H1 (cell line): ENCODE results near the gene FGGY. TPM values are rescaled to one million over a fixed set of nuclear protein-coding genes. Genes with fewer than 3 reads are reported as not detected.

ENCODE experiments used
- CTCF ChIA-PET: fragments of 300-600 bp; sonication (Branson Sonifier 250); formaldehyde crosslinking; loops from one replicate; lab custom pipeline; 2021; ENCODE audit not compliant: partially characterized antibody; lab: Charles Lee
- POLR2A ChIA-PET: fragments of 300-600 bp; sonication (Branson Sonifier 250); formaldehyde crosslinking; loops from one replicate; lab custom pipeline; 2021; ENCODE audit warnings: inconsistent platforms; ENCODE audit not compliant: partially characterized antibody; lab: Charles Lee
- DNase-seq, 2 experiments: peaks; one replicate each; pipeline versions ENCODE4 v3.0.0 to v3.0.0-alpha.2; 2010 to 2022; ENCODE audit warnings: low spot score in 2 of 2, low read depth in 1 of 2, mixed read lengths in 1 of 2
- FAIRE-seq: peaks from 2 replicates; lab custom pipeline; 2011; peaks lifted over from hg19 to GRCh38; lab: Jason Lieb, UNC
- H2AFZ ChIP-seq: 2 replicates; pipeline ENCODE4 v1.8.1; 2012; ENCODE audit warnings: low read length, inconsistent platforms
- H2AK5ac ChIP-seq: 2 replicates; pipeline ENCODE4 v1.6.1; 2013; ENCODE audit warnings: low read depth, low read length
- H2BK120ac ChIP-seq: replicated peaks from 2 replicates; pipeline ENCODE3; 2013; ENCODE audit warnings: low read depth, low read length, inconsistent platforms
- H2BK12ac ChIP-seq: 2 replicates; pipeline ENCODE4 v1.6.1; 2013; ENCODE audit warnings: low read depth, low read length
- H2BK15ac ChIP-seq: 2 replicates; pipeline ENCODE4 v1.6.1; 2013; ENCODE audit warnings: low read length
- H2BK20ac ChIP-seq: 2 replicates; pipeline ENCODE4 v1.6.1; 2013; ENCODE audit warnings: low read length
- H2BK5ac ChIP-seq: 2 replicates; pipeline ENCODE4 v1.6.1; 2013; ENCODE audit warnings: low read depth, low read length
- H3K14ac ChIP-seq: 2 replicates; pipeline ENCODE4 v1.6.1; 2013; ENCODE audit warnings: inconsistent platforms; ENCODE audit not compliant: insufficient read length
- H3K18ac ChIP-seq: 2 replicates; pipeline ENCODE4 v1.6.1; 2013; ENCODE audit warnings: low read length; ENCODE audit errors: extremely low read depth
- H3K23ac ChIP-seq: 2 replicates; pipeline ENCODE4 v1.6.1; 2013; ENCODE audit warnings: inconsistent platforms; ENCODE audit not compliant: insufficient read length
- H3K23me2 ChIP-seq: 2 replicates; pipeline ENCODE4 v1.6.1; 2013; ENCODE audit warnings: low read depth, low read length
- H3K27ac ChIP-seq: 2 replicates; pipeline ENCODE4 v1.6.1; 2011; ENCODE audit warnings: low read depth, low read length, inconsistent platforms
- H3K27me3 ChIP-seq, 4 experiments: replicated peaks in 1 of 4; 1 replicate in 1 of 4; 2 replicates in 3 of 4; pipeline versions ENCODE4 v1.6.1 to v1.8.1; 2011 to 2013; ENCODE audit warnings: low read length in 3 of 4, mild to moderate bottlenecking in 3 of 4, inconsistent platforms in 2 of 4, mixed read lengths in 2 of 4, moderate library complexity in 1 of 4; ENCODE audit not compliant: control insufficient read depth in 3 of 4, insufficient read depth in 3 of 4; ENCODE audit errors: extremely low read depth in 1 of 4
- H3K36me3 ChIP-seq, 4 experiments: 2 replicates each; pipeline versions ENCODE4 v1.6.1 to v1.8.1; 2011 to 2013; ENCODE audit warnings: mild to moderate bottlenecking in 4 of 4, low read length in 3 of 4, moderate library complexity in 2 of 4, control low read depth in 1 of 4, inconsistent platforms in 1 of 4; ENCODE audit not compliant: insufficient read depth in 4 of 4, control insufficient read depth in 2 of 4
- H3K4ac ChIP-seq: replicated peaks from 2 replicates; pipeline ENCODE3; 2013; ENCODE audit warnings: low read length, low read depth, mixed read lengths, inconsistent platforms; ENCODE audit not compliant: insufficient read length
- H3K4me1 ChIP-seq, 4 experiments: replicated peaks in 1 of 4; 1 replicate in 1 of 4; 2 replicates in 3 of 4; pipeline versions ENCODE4 v1.6.1 to v1.8.1; 2011 to 2013; ENCODE audit warnings: low read length in 3 of 4, inconsistent platforms in 2 of 4, mixed read lengths in 1 of 4; ENCODE audit not compliant: insufficient read depth in 4 of 4, control insufficient read depth in 3 of 4
- H3K4me2 ChIP-seq, 2 experiments: 2 replicates each; pipeline versions ENCODE4 v1.6.1 to v1.8.1; 2011 to 2013; ENCODE audit warnings: low read depth in 2 of 2, low read length in 2 of 2, control low read depth in 1 of 2, inconsistent platforms in 1 of 2, mild to moderate bottlenecking in 1 of 2; ENCODE audit not compliant: insufficient read depth in 1 of 2
- H3K4me3 ChIP-seq, 4 experiments: fragments of 200-600, 300-600 bp in 1 of 4; sonication (generic), shearing (Covaris generic), sonication (Bioruptor Twin) in 1 of 4; 2 replicates each; pipeline versions ENCODE4 v1.5.1 to v1.8.1; 2011 to 2016; ENCODE audit warnings: low read length in 4 of 4, low read depth in 3 of 4, control low read depth in 2 of 4, inconsistent platforms in 2 of 4, mild to moderate bottlenecking in 2 of 4, mixed read lengths in 1 of 4, moderate library complexity in 1 of 4; ENCODE audit not compliant: insufficient read depth in 2 of 4; ENCODE audit errors: extremely low read depth in 1 of 4
- H3K56ac ChIP-seq: replicated peaks from 2 replicates; pipeline ENCODE3; 2013; ENCODE audit warnings: low read depth, mild to moderate bottlenecking, mixed read lengths, low read length, inconsistent platforms; ENCODE audit not compliant: insufficient read length
- H3K79me1 ChIP-seq: 2 replicates; pipeline ENCODE4 v1.6.1; 2013; ENCODE audit warnings: low read depth, low read length, control low read depth
- H3K79me2 ChIP-seq, 2 experiments: 2 replicates each; pipeline versions ENCODE4 v1.6.1 to v1.8.1; 2012 to 2013; ENCODE audit warnings: low read length in 2 of 2, mild to moderate bottlenecking in 2 of 2, inconsistent platforms in 1 of 2; ENCODE audit not compliant: insufficient read depth in 2 of 2, control insufficient read depth in 1 of 2
- H3K9ac ChIP-seq, 4 experiments: replicated peaks in 1 of 4; 1 replicate in 1 of 4; 2 replicates in 3 of 4; pipeline versions ENCODE4 v1.6.1 to v1.8.1; 2011 to 2013; ENCODE audit warnings: low read depth in 3 of 4, low read length in 3 of 4, control low read depth in 2 of 4, mild to moderate bottlenecking in 2 of 4, moderate library complexity in 2 of 4, inconsistent platforms in 1 of 4; ENCODE audit errors: extremely low read depth in 1 of 4
- H3K9me3 ChIP-seq, 2 experiments: 2 replicates each; pipeline versions ENCODE4 v1.6.1 to v1.8.1; 2012 to 2013; ENCODE audit warnings: mild to moderate bottlenecking in 2 of 2, moderate library complexity in 2 of 2, control low read depth in 1 of 2, inconsistent platforms in 1 of 2, low read depth in 1 of 2, low read length in 1 of 2, mixed read lengths in 1 of 2; ENCODE audit not compliant: insufficient read depth in 2 of 2
- H4K20me1 ChIP-seq, 2 experiments: replicated peaks in 1 of 2; 2 replicates each; pipeline versions ENCODE3 to v1.8.1; 2011 to 2013; ENCODE audit warnings: inconsistent platforms in 2 of 2, low read length in 2 of 2, mild to moderate bottlenecking in 1 of 2; ENCODE audit not compliant: insufficient read depth in 2 of 2, control insufficient read depth in 1 of 2
- H4K5ac ChIP-seq: 2 replicates; pipeline ENCODE4 v1.6.1; 2013; ENCODE audit warnings: low read length, low read depth, mixed read lengths, inconsistent platforms; ENCODE audit not compliant: insufficient read length
- H4K8ac ChIP-seq: 2 replicates; pipeline ENCODE4 v1.8.0; 2013; ENCODE audit warnings: mild to moderate bottlenecking, moderate library complexity, low read length, inconsistent platforms; ENCODE audit not compliant: insufficient read depth; ENCODE audit errors: extremely low read depth
- H4K91ac ChIP-seq: replicated peaks from 2 replicates; pipeline ENCODE3; 2013; ENCODE audit warnings: low read length, mixed read lengths, inconsistent platforms; ENCODE audit not compliant: insufficient read length
- BACH1 ChIP-seq: IDR thresholded peaks from 2 replicates; pipeline ENCODE4 v1.6.1; 2012; ENCODE audit warnings: low read length, improper control_type of control experiment
- CBX5 ChIP-seq: fragments of 300-800, 300-1000 bp; sonication (generic); IDR thresholded peaks from 2 replicates; pipeline ENCODE4 v1.7.1; 2016; ENCODE audit warnings: antibody characterized with exemption, low read length, low read depth
- CTCF ChIP-seq, 3 experiments: IDR thresholded peaks; 1 replicate in 2 of 3; 2 replicates in 1 of 3; pipeline versions ENCODE4 v1.5.1 to v1.6.1; 2011; ENCODE audit warnings: low read length in 3 of 3, mild to moderate bottlenecking in 3 of 3, inconsistent platforms in 2 of 3, low read depth in 1 of 3, moderate library complexity in 1 of 3; ENCODE audit not compliant: insufficient read depth in 1 of 3; ENCODE audit errors: control extremely low read depth in 1 of 3
- HDAC6 ChIP-seq: IDR thresholded peaks from one replicate; pipeline ENCODE4 v1.7.1; 2012; ENCODE audit warnings: low read depth, mild to moderate bottlenecking, inconsistent platforms, low read length, moderate library complexity
- JUN ChIP-seq: IDR thresholded peaks from 2 replicates; pipeline ENCODE4 v1.6.1; 2011; ENCODE audit warnings: low read depth, mild to moderate bottlenecking, improper control_type of control experiment, low read length
- MAX ChIP-seq: IDR thresholded peaks from 2 replicates; pipeline ENCODE4 v1.6.1; 2012; ENCODE audit warnings: inconsistent platforms
- NRF1 ChIP-seq: IDR thresholded peaks from 2 replicates; pipeline ENCODE4 v1.6.1; 2011; ENCODE audit warnings: mild to moderate bottlenecking, low read depth, low read length, improper control_type of control experiment
- POLR2A ChIP-seq, 2 experiments: IDR thresholded peaks; 1 replicate in 1 of 2; 2 replicates in 1 of 2; pipeline ENCODE4 v1.6.1; 2011; ENCODE audit warnings: low read depth in 2 of 2, low read length in 2 of 2, mild to moderate bottlenecking in 2 of 2; ENCODE audit errors: control extremely low read depth in 1 of 2
- POU5F1 ChIP-seq: IDR thresholded peaks from 2 replicates; pipeline ENCODE4 v1.6.1; 2011; ENCODE audit warnings: low read depth, mild to moderate bottlenecking, low read length, moderate library complexity
- SIRT6 ChIP-seq: IDR thresholded peaks from one replicate; pipeline ENCODE4 v1.7.1; 2012; ENCODE audit warnings: low read length, inconsistent platforms
- SP4 ChIP-seq: IDR thresholded peaks from 2 replicates; pipeline ENCODE4 v1.6.1; 2012; ENCODE audit warnings: low read length, inconsistent platforms
- WGBS, 2 experiments: shearing (Covaris generic) in 1 of 2; methylation state at CpG; one replicate each; pipeline versions ENCODE4 v1.1.6 to v1.1.7; 2013 to 2015; ENCODE audit warnings: low lambda C conversion rate in 2 of 2, mixed read lengths in 2 of 2, inconsistent platforms in 1 of 2, low coverage in 1 of 2, missing lambda C conversion rate in 1 of 2; ENCODE audit not compliant: insufficient replicate concordance in 2 of 2, insufficient coverage in 1 of 2, insufficient read length in 1 of 2; ENCODE audit errors: extremely low coverage in 1 of 2, missing lambda C conversion rate in 1 of 2; 5-methylcytosine and 5-hydroxymethylcytosine counted together
- polyA plus RNA-seq, 7 experiments: library from polyadenylated mRNA; depleted of rRNA in 3 of 7; stranded (reverse) in 5 of 7; unstranded in 2 of 7; fragments of >200 nt in 5 of 7; fragments of 200-250 nt in 2 of 7; gene quantifications; 1 replicate in 5 of 7; 2 replicates in 1 of 7; 4 replicates in 1 of 7; pipeline versions ENCODE4 v1.2.1 to v1.2.3, GENCODE V29; 2011 to 2013; ENCODE audit warnings: missing spikeins in 2 of 7, mixed read lengths in 2 of 7
- total RNA-seq: library from RNA; stranded (reverse); fragmentation: NEBNext Ultra II Directional; extraction: Animal tissue kit (Norgen Biotek cat#: 25700); gene quantifications from 2 replicates; pipeline ENCODE4 v1.2.1, GENCODE V29; 2021

FGGY gene
- total and polyA plus RNA-seq, 2 of the 8 experiments (the other 6 are each of a cell fraction or from before 2014, with no cell fraction given): 10.3 to 12.5 TPM

GRCh38 chr1:59350521-59350920, 53.6 kb downstream of the FGGY start:
- no peak overlapping the region for H2BK15ac ChIP-seq
- no peaks in the 10 kb centered on the region for H3K9me3 ChIP-seq
- no peak overlapping the region for H3K56ac ChIP-seq
- no peaks in the 10 kb centered on the region for H4K20me1 ChIP-seq
- H2BK5ac ChIP-seq: no peak overlapping the region
- peaks cover 0 to 2% (median 0%) of the 10 kb centered on the region in 4 experiments; a peak in 1 of 7 replicates for H3K4me1 ChIP-seq
- H2AK5ac ChIP-seq: no peak overlapping the region
- no peak overlapping the region for H3K23ac ChIP-seq
- no peak overlapping the region for H3K9ac ChIP-seq
- H3K36me3 ChIP-seq: no peaks in the 10 kb centered on the region; a peak in 2 of 8 replicates
- ChIA-PET CTCF (no interaction called here), POLR2A (no interaction called here)
- 82% methylated on average over 2 of the region's 2 CpGs; no CpG with 5 or more reads in 1 of the 2 experiments for WGBS, 2 experiments
- H3K14ac ChIP-seq: no peak overlapping the region
- no peak overlapping the region for H3K4ac ChIP-seq
- no peak overlapping the region for H4K5ac ChIP-seq
- H3K4me2 ChIP-seq: no peak overlapping the region
- H2AFZ ChIP-seq: no peak overlapping the region
- no peak overlapping the region for H3K18ac ChIP-seq
- H3K27ac ChIP-seq: no peak overlapping the region
- no peaks in the 10 kb centered on the region for H3K27me3 ChIP-seq
- H3K79me2 ChIP-seq: no peaks in the 10 kb centered on the region
- TF ChIP-seq MAX: no peak
- TF ChIP-seq POU5F1: no peak
- no peak for TF ChIP-seq CTCF (IDR thresholded peaks at IDR 0.05; ENCODE audit: control extremely low read depth in 1 of 3, insufficient read depth in 1 of 3, low read depth in 1 of 3, low read length in 3 of 3)
- no peak for TF ChIP-seq SP4
- TF ChIP-seq SIRT6: no peak
- no peak for TF ChIP-seq POLR2A (IDR thresholded peaks at IDR 0.05; ENCODE audit: control extremely low read depth in 1 of 2, low read depth in 2 of 2, low read length in 2 of 2)
- TF ChIP-seq BACH1: no peak
- no peak for TF ChIP-seq JUN
- no peak for TF ChIP-seq HDAC6
- TF ChIP-seq NRF1: no peak
- no peak for TF ChIP-seq CBX5
- no peak overlapping the region for H2BK12ac ChIP-seq
- H2BK120ac ChIP-seq: no peak overlapping the region
- H4K8ac ChIP-seq: no peak overlapping the region
- no peak overlapping the region for H3K4me3 ChIP-seq
- no peak overlapping the region for H4K91ac ChIP-seq
- no peak overlapping the region for H2BK20ac ChIP-seq
- DNase-seq (no peak), FAIRE-seq (no peak)
- H3K23me2 ChIP-seq: no peaks in the 10 kb centered on the region
- no peaks in the 10 kb centered on the region for H3K79me1 ChIP-seq
